Kidney tubule cell (primary cell): Measurements from ENCODE around the gene NHS.

Source experiments
- DNase-seq: peaks from one replicate; pipeline ENCODE4 v3.0.0-alpha.2; 2018; ENCODE audit warnings: low spot score

The NHS gene

DNA sequence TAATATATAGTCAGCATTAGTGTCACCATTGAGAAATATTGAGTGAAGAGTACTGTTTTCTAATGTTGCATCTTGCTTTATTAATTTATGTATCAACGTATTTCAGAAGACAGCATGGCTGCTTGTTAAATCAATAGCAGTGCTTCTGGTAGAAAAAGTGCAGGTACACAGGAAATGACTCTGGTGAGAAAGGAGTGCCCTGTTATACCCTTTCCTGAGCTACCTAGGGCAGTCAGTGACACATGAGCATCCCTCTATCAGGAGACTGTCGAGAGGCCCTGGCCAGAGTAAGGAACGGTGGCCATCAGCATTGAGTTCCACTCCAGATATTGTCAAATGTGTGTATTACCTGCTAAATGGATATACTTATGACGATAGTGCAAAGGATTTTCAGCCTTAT lies 404.4 kb downstream of the NHS start:
- DNase-seq: no peak
